NCI-H1436 (cell line): Measurements from ENCODE around the gene VWA3A.
"Not testable (repeated sequence)": the region's sequence is repeated elsewhere in the genome, so short reads cannot be mapped to it uniquely, and the experiment has no call there.

Experiments used
- DNase-seq: peaks from one replicate; lab custom pipeline; 2025; lab: John Stamatoyannopoulos, UW

The VWA3A gene

DNA sequence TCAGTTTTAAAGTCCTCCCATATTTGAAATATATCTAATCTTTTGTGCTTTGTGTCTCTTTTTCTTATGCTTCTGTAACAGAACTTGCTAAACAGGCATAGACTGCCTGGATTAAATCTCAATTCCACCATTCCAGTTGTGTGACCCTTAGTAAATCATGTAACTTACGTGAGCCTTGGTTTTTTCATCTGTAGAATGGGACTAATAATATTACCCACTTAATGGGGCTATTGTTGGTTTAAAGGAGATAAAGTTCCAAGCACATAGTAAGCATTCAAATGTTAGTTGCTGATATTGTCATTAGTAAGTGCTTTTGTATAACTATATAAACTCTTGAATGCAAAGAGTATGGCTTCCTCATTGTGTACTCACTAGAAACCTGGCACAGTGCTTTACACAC, 5.9 kb upstream of the VWA3A start:
- no peak for DNase-seq

- no peak for DNase-seq
Measured at GRCh38 chr16:22088642-22089041, 3.7 kb upstream of the VWA3A start.

DNA sequence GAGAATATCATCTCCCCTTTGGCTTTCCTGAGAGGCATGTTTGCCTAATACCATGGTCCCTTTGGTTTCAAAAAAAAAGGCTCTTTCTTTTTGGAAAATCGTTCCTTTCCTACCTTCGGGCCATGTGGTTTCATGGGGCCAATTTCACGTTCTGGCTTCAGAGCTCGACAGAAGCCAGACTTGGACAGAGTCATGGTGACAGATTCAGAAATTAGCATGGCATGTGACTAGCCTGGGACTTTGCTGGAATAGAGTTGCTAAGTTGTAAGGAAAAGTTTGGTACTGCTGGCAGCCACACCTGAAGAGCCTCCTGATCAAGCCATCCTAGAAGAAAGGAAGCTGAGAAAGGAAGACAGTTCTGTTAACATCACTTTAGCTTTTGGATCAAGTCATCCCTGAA, 2.4 kb upstream of the VWA3A start:
- DNase-seq, result no peak

DNA sequence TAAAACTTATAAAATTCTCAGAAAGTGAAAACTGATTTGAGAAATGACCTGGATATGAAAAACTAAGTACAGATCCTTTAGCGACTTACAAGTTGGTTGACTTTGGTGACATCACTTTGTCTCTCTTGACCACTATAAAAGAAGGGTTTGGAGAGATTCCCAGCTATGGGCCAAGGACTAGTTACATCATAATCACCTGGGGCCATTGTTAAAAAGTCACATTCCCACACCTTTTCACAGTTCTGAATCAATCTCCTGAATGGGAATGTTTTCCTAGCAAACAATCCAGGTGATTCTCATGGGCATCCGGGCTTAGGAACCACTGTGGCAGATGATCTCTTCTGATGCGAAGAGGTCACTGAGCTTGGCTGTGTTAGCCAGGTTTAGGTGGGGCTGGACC, 620 bp upstream of the VWA3A start:
- no peak for DNase-seq

DNA sequence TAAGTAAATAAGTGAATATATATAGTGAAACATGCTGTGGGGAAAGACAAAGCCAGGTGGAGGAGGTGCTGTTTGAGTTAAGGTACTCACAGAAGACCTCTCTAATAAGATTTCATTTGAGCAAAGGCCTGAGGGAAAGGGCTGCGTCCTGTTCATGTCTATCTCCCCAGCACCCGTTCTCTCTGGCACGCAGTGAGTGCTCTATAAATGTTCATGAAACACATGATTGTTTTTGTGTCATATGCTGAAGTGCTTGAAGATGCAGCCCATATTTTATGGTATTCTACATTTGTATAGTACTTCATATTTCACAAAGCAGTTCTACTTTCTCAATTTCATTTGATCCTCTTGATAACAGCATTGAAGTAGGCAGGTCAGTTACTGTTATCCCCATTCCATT, 990 bp downstream of the VWA3A start:
- no peak for DNase-seq

DNA sequence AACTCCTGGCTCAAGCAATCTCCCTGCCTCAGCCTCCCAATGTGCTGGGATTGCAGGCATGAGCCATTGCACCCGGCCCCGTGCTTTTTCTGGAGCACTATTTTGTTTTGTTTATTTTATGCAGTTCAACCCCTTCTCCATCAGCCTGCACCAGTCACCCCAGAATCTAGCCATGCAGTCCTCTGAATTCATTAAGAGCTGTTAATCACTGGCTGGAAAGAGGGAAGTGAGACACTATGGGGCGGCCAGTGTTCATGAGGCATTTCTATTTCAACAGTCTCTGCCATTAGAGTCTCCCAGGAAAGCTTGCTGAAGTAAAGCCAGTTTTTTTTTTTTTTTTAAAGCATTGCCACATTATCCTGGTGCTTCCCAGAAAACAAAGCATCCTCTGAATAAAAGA, 1.7 kb downstream of the VWA3A start:
- no peak for DNase-seq

DNA sequence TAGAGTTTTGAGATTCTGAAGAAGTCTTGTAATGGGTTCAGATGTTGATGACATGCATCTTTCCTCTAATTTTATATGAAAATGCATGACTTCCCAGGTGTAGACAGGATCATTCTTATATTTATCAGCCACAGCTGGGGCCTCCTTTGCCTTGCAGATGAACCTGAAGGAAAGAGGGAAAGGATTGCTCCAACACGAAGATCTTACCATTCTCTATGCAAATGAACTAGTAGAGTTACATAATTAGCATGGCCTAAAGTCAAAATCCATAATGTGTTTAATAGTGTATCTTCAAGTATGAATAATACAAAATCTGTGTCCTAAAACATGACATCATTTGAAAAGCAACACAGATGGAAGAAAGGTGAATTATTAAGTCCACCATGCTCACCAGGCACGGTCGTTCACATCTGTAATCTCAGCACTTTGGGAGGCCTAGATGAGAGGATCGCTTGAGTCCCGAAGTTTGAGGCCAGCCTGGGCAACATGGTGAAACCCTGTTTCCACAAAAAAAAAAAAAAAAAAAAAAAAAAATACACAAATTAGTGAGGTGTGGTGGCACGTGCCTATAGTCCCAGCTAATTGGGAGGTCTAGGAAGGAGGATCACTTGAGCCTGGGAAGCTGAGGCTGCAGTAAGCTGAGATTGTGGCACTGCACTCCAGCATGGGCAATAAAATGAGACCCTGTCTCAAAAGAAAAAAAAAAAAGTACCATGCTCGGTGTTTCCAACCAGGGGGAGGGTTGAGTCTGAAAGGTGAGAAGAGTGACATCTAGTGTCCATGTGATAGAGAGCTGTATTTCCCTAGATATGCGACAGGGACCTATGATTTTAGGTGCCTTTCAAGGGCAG, 6.3 kb downstream of the VWA3A start:
- DNase-seq, result peak; percentile 52

- no peak for DNase-seq
Measured at GRCh38 chr16:22099256-22099975, 7.1 kb downstream of the VWA3A start.

- DNase-seq, result no peak
Measured at GRCh38 chr16:22103441-22103840, 11.1 kb downstream of the VWA3A start.

GRCh38 chr16:22109258-22109898, 17.0 kb downstream of the VWA3A start:
- no peak for DNase-seq

GRCh38 chr16:22111629-22112028, 19.3 kb downstream of the VWA3A start:
- DNase-seq, result not testable (repeated sequence)

DNA sequence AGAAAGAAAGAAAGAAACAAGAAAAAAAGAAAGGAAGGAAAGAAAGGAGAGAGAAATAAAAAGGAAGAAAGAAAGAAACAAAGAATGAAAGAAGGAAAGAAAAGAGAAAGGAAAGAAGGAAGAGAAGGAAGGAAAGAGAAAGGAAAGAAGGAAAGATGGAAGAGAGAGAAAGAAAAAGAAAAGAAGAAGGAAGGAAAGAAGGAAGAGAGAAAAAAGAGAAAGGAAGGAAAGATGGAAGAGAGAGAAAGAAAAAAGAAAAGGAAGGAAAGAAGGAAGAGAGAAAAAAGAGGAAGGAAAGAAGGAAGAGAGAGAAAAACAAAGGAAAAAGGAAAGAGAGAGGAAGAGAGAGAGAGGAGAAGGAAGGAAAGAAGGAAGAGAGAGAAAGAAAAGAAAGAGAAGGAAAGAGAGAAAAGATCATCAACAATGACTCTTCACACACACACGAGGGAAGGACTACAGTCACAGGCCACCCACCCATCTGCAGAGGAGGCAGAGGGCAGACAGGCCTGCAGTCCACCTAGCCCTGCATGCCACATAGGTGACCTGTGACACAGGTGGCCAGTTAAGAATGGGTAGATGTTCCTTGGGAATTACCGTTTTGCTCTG, 23.9 kb downstream of the VWA3A start:
- no peak for DNase-seq

GRCh38 chr16:22117609-22118008, 25.3 kb downstream of the VWA3A start:
- no peak for DNase-seq

DNA sequence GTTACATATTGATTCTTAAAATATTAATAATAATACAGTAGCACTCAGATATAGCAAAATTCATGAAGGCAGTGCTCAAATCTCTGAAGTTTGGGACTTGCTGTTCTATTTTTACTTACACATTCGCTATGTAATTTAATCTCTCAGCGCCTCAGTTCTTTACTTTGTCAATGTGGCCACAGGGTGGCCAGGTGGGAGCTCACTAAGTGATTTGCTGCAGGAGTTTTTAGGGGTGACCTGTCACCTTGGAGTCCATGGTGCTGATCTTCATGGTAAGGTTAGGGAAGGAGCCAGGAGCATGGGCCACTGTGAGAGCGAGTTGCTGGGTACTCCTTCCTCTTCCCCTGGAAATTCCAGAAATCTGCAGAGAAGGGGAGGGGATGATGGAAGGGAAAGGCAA, 28.1 kb downstream of the VWA3A start:
- no peak for DNase-seq

GRCh38 chr16:22122239-22122638, 29.9 kb downstream of the VWA3A start:
- DNase-seq, result no peak

DNA sequence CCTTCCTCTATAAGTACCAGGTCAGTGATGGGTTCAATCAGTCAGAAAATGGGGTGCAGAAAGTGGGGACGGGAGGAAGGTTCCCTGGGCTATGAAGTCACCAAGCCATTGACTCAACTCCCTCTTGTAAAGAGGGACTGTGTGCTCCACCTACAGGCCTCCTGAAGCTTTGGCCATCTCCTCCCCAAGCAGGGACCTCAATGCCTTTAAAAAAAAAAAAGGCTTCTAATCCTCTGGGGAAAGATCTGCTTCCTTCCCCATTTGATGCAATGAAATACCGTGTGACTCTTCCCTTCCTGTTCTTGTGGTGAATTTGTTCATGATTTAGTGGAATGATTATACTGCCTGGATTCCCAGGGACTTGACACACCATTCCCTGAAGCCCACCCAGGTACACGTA, 30.8 kb downstream of the VWA3A start:
- DNase-seq, result no peak

DNA sequence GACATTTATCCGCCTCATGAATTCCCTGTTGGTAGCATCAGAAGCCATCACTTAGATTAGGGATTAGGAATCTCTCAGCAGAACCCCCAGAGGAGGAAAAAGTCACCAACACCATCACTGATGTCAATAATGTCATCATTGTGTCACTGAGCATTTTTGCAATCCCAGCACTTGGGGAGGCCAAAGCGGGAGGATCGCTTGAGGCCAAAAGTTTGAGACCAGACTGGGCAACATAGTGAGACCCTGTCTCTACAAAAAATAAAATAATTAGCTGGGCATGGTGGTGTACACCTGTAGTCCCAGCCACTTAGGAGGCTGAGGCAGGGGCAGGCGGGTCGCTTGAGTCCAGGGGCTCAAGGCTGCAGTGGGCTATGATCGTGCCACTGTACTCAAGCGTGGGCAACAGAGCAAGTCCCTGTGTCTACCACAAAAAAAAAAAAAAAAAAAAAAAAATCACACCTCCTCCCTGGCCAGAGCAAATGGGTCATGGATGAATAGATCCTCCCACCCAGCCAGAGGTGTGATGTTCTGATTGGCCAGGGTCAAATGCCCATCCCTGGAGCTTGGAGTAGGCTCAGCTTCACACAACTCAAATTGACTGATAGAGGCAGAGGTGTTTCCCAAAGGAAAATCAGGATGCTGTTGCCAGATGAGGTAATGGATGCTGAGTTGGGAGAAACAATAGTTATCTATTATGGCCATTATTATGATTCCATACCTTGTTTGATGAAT, 31.6 kb downstream of the VWA3A start:
- no peak for DNase-seq

DNA sequence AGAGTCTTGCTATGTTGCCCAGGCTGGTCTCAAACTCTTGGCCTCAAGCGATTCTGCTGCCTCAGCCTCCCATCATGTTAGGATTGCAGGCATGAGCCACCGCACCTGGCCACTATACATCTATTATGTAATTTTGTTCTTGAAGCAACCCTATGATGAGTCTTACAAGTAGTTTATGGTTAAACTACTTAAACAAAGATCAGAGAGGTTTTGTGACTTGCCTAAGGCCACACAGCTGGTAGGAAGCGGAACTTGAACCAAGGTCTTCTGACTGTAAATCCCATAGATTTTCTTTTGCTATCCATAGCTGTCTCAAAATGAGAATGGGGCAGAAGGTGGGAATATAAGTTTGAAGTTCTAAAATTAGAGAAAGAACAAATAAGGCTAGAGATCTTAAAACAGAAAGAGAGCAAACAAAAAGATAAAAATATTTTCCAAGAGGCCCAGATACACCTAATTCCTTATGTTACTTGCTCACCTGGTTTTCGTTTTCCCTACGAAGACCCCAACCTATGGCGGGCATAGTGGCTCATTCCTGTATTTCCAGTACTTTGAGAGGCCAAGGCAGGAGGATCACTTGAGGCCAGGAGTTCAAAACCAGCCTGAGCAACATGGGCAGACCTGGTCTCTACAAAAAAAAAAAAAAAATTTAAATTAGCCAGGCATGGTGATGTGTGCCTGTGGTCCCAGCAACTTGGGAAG, 32.4 kb downstream of the VWA3A start:
- DNase-seq, result no peak

GRCh38 chr16:22126037-22126558, 33.8 kb downstream of the VWA3A start:
- DNase-seq, result no peak

DNA sequence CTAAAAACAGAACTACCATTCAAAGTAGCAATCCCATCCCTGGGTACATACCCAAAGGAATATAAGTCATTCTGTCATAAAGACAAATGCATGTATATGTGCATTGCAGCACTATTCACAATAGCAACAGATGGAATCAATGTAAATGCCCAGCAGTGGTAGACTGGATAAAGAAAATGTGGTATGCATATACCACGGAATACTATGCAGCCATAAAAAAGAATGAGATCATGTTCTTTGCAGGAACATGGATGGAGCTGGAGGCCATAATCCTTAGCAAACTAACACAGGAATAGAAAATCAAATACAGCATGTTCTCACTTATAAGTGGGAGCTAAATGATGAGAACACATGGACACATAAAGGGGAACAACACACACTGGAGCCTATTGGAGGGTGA, 36.2 kb downstream of the VWA3A start:
- DNase-seq, result not testable (repeated sequence)

GRCh38 chr16:22130528-22130927, 38.2 kb downstream of the VWA3A start:
- no peak for DNase-seq
